ENCODE measurements around the gene ABTB1.

Gene ABTB1

DNA sequence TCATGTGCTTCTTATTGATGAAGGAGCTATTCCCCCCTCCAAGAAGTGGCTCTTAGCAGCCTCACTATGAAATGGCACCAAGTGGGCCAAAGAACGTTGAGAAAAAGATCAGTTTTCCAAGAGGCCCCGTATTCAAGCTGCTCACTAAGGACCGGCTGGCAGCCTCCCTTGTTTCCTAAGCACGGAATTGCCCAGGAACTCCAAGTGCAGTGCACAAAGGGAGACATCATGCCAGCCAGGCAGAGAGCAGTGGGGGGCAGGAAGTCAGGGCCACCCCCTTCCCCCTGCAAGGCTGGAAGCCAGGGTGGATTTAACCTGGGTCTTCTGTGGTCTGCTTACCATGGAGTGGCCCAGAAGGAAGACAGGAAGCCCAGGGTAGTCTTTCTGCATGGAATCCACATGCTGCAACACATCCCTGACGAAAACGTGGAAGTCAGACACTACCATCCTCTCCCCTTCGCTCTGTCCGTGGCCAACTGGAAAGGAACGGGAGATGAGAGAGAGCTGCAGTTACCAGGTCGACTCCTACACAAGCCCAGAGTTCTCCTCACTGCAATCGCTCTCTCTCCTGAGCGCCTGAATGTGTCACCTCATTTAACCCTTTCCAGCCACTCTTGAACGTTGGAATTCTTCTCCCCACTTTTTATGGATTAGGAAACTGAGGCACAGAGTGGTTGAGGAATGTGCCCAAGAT, 49.5 kb downstream of the ABTB1 start:
- DNase-seq = no peak

DNA sequence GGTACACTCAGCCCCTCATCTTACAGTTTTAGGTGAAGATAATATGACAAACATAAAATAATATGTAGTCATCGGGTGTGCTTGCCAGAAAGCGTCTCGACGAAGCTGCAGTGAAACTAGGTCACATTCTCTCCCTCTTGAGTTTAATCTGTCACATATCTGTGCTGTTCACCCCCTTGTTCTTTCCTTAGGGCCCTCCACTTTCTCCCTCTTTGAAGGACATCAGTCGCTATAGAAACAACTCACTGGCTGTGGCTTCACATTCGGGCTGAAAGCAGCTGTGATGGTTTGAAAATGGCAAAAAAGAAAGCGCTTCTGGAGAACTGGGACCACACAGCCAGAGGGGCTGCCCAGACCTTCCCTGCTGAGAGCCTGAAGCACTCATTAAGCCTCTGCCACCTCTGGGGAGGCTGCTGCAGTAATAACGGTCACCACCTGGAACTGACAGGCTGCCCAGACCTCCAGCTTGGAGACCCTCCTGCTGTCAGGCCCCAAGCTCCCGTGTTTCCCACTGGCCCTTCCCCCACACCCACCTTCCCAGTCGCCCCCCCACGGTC, 50.3 kb downstream of the ABTB1 start:
- DNase-seq = no peak

DNA sequence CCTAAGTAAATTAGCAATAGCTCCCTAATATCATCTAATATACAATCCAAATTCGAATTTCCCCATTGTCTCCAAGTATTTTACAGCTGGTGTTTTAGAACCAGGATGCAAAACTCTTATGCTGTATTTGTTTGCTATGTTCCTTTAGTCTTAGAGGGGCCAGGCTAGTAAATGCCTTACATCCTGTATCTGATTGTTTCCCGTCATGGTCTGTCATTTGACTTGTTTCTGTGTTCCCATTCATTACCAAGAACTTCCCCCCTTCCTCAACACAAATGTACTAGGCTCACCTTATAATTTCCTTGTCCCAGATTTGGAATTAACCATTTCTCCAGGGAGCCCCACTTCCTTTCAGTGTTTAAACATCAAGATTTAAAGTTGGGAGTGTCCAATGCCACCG, 54.1 kb downstream of the ABTB1 start:
- DNase-seq = no peak

DNA sequence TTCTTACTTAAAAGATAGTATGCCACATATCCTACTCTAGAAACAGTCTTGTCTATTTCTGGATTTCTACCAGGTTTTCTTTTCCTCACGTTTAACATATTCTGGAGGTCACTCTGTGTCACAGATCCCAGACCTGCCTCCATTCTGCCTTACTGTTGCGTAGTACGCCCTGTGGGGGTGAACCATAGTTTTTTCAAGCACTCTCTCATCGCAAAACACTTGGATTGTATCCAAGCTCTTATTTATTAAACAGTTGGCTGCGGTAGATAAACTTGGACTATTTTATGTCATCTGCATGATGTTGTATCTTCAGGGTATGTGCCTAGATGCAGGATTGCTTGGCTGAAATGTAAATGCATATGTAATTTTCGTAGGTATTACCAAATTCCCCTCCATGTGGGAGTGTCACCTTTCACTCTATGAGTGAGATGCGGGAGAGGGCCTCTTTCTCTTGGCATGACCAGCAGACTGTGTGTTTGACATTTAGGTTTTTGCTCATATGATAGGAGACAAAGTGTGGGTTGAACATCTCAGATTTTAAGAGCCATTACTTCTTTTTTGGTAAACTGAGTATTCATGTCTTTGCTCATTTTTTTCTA, 55.8 kb downstream of the ABTB1 start:
- DNase-seq = peak; percentile 88

- DNase-seq = peak; percentile 62
These were observed 56.9 kb downstream of the ABTB1 start for GRCh38 chr3:127729556-127730056.

- no peak for DNase-seq
These were observed 57.4 kb downstream of the ABTB1 start for GRCh38 chr3:127730171-127730570.
